Measurements from ENCODE around the gene CYLD.

Gene CYLD

DNA sequence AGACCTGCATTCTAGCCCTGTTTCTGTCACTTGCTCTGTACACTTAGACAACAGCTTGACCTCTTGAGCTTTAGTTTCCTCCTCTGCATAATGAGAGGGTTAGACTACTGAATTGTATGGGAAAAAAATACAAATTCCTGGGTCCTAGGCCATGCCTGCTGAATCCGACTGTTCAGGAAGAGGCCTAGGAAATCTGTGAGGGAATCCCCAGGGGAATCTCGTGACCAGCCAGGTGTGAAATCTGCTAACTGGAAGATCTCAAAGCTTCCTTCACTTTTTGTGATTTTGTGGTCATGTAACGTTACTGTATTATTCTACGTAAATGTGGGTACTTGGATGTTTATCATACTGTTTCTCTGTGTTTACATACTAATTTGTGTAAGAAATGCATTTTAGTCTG is 58.2 kb downstream of the CYLD start:
- Histone ChIP-seq H3K4me1 (ENCODE audit: insufficient read depth, low read length, severe bottlenecking) (no peaks in the 10 kb centered on the region), H3K27ac (ENCODE audit: low read depth, low read length, poor library complexity, severe bottlenecking) (no peak overlapping the region), H4K20me1 (ENCODE audit: insufficient read depth, low read length) (no peaks in the 10 kb centered on the region), H3K4me2 (ENCODE audit: low read length) (no peak overlapping the region), H3K4me3 (ENCODE audit: low read depth, low read length, poor library complexity, severe bottlenecking) (no peak overlapping the region), H3K79me2 (ENCODE audit: insufficient read depth, low read length) (no peaks in the 10 kb centered on the region), H3K9me3 (ENCODE audit: low read length) (no peaks in the 10 kb centered on the region), H3K9me2 (ENCODE audit: low read depth, low read length) (no peaks in the 10 kb centered on the region), H3F3A (ENCODE audit: insufficient read depth, low read length) (no peaks in the 10 kb centered on the region), H3K36me3 (ENCODE audit: insufficient read depth, low read length) (no peaks in the 10 kb centered on the region), H3K27me3 (ENCODE audit: insufficient read depth, low read length) (no peaks in the 10 kb centered on the region), H3K9ac (ENCODE audit: low read length) (no peak overlapping the region), H2AFZ (ENCODE audit: low read length) (no peak overlapping the region)
- TF ChIP-seq EZH2 (IDR thresholded peaks at IDR 0.05; ENCODE audit: borderline replicate concordance, low read length), result no peak
- TF ChIP-seq, protein P1, sequence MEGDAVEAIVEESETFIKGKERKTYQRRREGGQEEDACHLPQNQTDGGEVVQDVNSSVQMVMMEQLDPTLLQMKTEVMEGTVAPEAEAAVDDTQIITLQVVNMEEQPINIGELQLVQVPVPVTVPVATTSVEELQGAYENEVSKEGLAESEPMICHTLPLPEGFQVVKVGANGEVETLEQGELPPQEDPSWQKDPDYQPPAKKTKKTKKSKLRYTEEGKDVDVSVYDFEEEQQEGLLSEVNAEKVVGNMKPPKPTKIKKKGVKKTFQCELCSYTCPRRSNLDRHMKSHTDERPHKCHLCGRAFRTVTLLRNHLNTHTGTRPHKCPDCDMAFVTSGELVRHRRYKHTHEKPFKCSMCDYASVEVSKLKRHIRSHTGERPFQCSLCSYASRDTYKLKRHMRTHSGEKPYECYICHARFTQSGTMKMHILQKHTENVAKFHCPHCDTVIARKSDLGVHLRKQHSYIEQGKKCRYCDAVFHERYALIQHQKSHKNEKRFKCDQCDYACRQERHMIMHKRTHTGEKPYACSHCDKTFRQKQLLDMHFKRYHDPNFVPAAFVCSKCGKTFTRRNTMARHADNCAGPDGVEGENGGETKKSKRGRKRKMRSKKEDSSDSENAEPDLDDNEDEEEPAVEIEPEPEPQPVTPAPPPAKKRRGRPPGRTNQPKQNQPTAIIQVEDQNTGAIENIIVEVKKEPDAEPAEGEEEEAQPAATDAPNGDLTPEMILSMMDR (IDR thresholded peaks at IDR 0.05; ENCODE audit: low read length), result no peak

DNA sequence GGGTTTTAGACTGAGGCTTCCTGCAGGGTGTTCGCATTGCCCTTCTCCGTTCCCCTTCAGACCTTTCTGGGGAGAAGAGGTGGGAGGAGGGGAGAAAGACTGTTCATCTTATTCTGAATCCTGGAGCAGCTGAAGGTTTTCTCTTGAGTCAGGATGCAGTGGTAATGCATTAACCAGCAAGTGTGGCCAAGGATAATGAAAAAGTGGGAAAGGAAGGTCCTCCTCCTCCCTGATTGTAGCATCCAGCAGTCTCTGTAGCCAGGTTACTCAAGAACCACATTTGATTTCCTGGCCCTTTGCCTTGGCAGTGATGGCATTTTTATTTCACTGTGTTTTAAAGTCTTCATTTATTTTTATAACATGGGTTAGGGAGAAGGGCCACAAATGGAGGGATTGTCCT is 59.1 kb downstream of the CYLD start:
- no peaks in the 10 kb centered on the region for H3K9me2 ChIP-seq (ENCODE audit: low read depth, low read length)
- no peak overlapping the region for H3K9ac ChIP-seq (ENCODE audit: low read length)
- no peak overlapping the region for H2AFZ ChIP-seq (ENCODE audit: low read length)
- H3K27me3 ChIP-seq (ENCODE audit: insufficient read depth, low read length), result no peaks in the 10 kb centered on the region
- no peaks in the 10 kb centered on the region for H3F3A ChIP-seq (ENCODE audit: insufficient read depth, low read length)
- no peaks in the 10 kb centered on the region for H4K20me1 ChIP-seq (ENCODE audit: insufficient read depth, low read length)
- no peak overlapping the region for H3K27ac ChIP-seq (ENCODE audit: low read depth, low read length, poor library complexity, severe bottlenecking)
- no peak overlapping the region for H3K4me3 ChIP-seq (ENCODE audit: low read depth, low read length, poor library complexity, severe bottlenecking)
- H3K4me1 ChIP-seq (ENCODE audit: insufficient read depth, low read length, severe bottlenecking), result no peaks in the 10 kb centered on the region
- no peak overlapping the region for H3K4me2 ChIP-seq (ENCODE audit: low read length)
- no peak for TF ChIP-seq EZH2 (IDR thresholded peaks at IDR 0.05; ENCODE audit: borderline replicate concordance, low read length)
- H3K9me3 ChIP-seq (ENCODE audit: low read length), result no peaks in the 10 kb centered on the region
- no peaks in the 10 kb centered on the region for H3K36me3 ChIP-seq (ENCODE audit: insufficient read depth, low read length)
- H3K79me2 ChIP-seq (ENCODE audit: insufficient read depth, low read length), result no peaks in the 10 kb centered on the region

DNA sequence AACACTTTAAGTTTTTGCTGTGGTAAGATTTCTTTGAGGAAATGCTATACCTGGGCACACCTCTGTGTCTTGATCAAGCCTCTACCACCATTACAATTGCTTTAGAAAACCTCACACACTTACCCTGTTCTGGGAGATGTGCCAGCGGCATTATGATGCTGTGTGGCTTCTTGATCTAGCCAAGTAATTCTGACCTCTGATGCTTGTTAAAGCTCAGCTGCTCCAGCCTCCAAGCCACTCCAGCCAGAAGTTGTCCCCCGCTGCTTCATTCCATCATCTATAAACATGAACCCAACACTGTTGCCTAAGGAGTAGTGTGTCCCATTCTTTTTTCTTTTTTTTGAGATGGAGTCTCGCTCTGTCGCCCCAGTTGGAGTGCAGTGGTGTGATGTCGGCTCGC is 60.1 kb downstream of the CYLD start:
- Histone ChIP-seq H4K20me1 (ENCODE audit: insufficient read depth, low read length) (no peaks in the 10 kb centered on the region), H3K9me2 (ENCODE audit: low read depth, low read length) (no peaks in the 10 kb centered on the region), H3K79me2 (ENCODE audit: insufficient read depth, low read length) (no peaks in the 10 kb centered on the region), H3F3A (ENCODE audit: insufficient read depth, low read length) (no peaks in the 10 kb centered on the region), H3K4me2 (ENCODE audit: low read length) (no peak overlapping the region), H3K36me3 (ENCODE audit: insufficient read depth, low read length) (no peaks in the 10 kb centered on the region), H2AFZ (ENCODE audit: low read length) (no peak overlapping the region), H3K9ac (ENCODE audit: low read length) (no peak overlapping the region), H3K4me1 (ENCODE audit: insufficient read depth, low read length, severe bottlenecking) (no peaks in the 10 kb centered on the region), H3K9me3 (ENCODE audit: low read length) (no peaks in the 10 kb centered on the region), H3K27ac (ENCODE audit: low read depth, low read length, poor library complexity, severe bottlenecking) (no peak overlapping the region), H3K4me3 (ENCODE audit: low read depth, low read length, poor library complexity, severe bottlenecking) (no peak overlapping the region), H3K27me3 (ENCODE audit: insufficient read depth, low read length) (no peaks in the 10 kb centered on the region)
- no peak for TF ChIP-seq EZH2 (IDR thresholded peaks at IDR 0.05; ENCODE audit: borderline replicate concordance, low read length)
- TF ChIP-seq, protein P1 (IDR thresholded peaks at IDR 0.05; ENCODE audit: low read length), result no peak

DNA sequence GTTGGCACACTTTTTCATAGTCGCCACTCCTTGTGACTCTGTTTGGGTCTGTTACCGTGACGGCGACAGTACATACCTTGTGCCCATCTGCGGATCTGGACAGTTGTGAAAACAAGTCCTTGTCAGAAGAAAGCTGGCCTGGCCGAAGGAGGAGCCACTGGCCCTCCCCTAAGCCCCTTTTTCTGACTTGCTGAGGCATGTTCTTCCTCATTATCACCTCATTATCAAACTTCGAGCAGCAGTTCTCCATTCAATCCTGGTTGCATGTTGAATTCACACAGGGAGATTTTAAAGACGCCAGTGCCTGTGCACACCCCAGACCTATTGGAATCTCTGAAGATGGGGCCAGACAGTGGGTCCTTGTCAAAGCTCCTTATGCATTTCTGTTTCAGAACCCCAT is 61.1 kb downstream of the CYLD start:
- Histone ChIP-seq H4K20me1 (ENCODE audit: insufficient read depth, low read length) (no peaks in the 10 kb centered on the region), H3K36me3 (ENCODE audit: insufficient read depth, low read length) (no peaks in the 10 kb centered on the region), H3K27me3 (ENCODE audit: insufficient read depth, low read length) (no peaks in the 10 kb centered on the region), H3K4me1 (ENCODE audit: insufficient read depth, low read length, severe bottlenecking) (no peaks in the 10 kb centered on the region), H3K9me2 (ENCODE audit: low read depth, low read length) (no peaks in the 10 kb centered on the region), H3F3A (ENCODE audit: insufficient read depth, low read length) (no peaks in the 10 kb centered on the region), H3K9ac (ENCODE audit: low read length) (no peak overlapping the region), H3K4me2 (ENCODE audit: low read length) (no peak overlapping the region), H3K79me2 (ENCODE audit: insufficient read depth, low read length) (no peaks in the 10 kb centered on the region), H2AFZ (ENCODE audit: low read length) (no peak overlapping the region), H3K4me3 (ENCODE audit: low read depth, low read length, poor library complexity, severe bottlenecking) (no peak overlapping the region), H3K27ac (ENCODE audit: low read depth, low read length, poor library complexity, severe bottlenecking) (no peak overlapping the region), H3K9me3 (ENCODE audit: low read length) (no peaks in the 10 kb centered on the region)
- no peak for TF ChIP-seq EZH2 (IDR thresholded peaks at IDR 0.05; ENCODE audit: borderline replicate concordance, low read length)
- TF ChIP-seq, protein P1 (IDR thresholded peaks at IDR 0.05; ENCODE audit: low read length), result no peak
